Renal pelvis (tissue), 4 donors: ENCODE results near the gene CNDP2. TPM values are rescaled to one million over a fixed set of nuclear protein-coding genes. Genes with fewer than 3 reads are reported as not detected.
"Not testable (repeated sequence)": the region's sequence is repeated elsewhere in the genome, so short reads cannot be mapped to it uniquely, and the experiment has no call there.

Experiments
- DNase-seq: peaks from one replicate; pipeline ENCODE4 v3.0.0-alpha.2; 2013
- polyA plus RNA-seq, 3 donors: library from polyadenylated mRNA; unstranded; fragments of 120-200 nt; gene quantifications; one replicate each; pipeline ENCODE4 v1.2.1, GENCODE V29; 2013; ENCODE audit not compliant: insufficient read length in 3 of 3

Gene CNDP2
- polyA plus RNA-seq, 3 donors = 268 to 356 (median 338) TPM

DNA sequence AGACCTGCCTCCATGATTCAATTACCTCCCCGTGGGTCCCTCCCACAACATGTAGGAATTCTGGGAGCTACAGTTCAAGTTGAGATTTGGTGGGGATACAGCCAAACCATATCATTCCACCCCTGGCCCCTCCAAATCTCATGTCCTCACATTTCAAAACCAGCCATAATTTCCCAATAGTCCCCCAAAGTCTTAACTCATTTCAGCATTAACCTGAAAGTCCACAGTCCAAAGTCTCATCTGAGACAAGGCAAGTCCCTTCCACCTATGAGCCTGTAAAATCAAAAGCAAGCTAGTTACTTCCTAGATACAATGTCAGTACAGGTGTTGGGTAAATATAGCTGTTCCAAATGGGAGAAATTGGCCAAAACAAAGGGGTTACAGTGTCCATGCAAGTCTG lies 69.0 kb downstream of the CNDP2 start:
- DNase-seq = not testable (repeated sequence)

DNA sequence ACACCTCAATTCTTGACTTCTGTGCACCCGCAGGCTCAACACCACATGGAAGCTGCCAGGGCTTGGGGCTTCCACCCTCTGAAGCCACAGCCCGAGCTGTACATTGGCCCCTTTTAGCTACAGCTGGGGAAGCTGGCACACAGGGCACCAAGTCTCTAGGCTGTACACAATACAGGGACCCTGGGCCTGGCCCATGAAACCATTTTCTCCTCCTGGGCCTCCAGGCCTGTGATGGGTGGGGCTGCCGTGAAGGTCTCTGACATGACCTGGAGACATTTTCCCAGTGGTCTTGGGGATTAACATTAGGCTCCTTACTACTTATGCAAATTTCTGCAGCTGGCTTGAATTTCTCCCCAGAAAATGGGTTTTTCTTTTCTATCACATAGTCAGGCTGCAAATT lies 69.8 kb downstream of the CNDP2 start:
- DNase-seq = not testable (repeated sequence)

DNA sequence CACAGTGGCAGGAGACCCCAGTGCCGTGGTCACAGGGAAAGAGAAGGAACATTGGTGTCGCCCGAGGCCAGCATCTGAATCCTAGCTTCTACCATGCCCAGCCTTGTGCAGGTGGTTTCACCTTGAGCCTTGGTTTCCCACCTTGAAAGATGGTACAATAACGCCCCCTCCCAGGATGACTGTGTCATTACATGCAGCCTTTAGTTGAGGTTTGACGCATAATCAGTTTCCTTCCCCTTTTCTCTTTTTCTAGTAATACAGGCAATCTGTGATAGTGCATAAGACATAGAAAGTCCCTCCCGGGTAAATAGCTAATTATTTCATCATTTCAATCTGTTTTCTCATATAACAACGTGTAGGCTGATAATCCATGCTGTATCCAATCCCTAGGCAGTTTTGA lies 71.7 kb downstream of the CNDP2 start:
- DNase-seq = no peak

DNA sequence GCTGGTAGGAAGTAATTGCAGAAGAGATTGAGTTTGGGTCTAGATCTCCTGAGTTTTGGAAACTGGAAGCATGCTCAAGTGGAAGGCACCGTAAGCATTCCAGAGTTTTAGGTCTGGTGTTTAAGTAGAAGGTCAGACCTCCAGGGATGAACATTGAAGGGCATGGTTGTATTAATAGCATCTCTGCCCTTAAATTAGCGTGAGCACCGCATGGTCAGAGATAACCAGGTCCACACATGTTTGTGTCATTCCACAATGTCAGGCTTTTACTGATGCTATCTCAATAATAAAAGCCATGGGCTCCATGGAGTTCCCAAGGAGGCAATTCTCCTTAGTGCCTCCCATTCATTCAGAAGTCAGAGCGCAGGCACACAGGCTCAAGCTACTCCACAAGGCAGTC lies 73.2 kb downstream of the CNDP2 start:
- DNase-seq = no peak

DNA sequence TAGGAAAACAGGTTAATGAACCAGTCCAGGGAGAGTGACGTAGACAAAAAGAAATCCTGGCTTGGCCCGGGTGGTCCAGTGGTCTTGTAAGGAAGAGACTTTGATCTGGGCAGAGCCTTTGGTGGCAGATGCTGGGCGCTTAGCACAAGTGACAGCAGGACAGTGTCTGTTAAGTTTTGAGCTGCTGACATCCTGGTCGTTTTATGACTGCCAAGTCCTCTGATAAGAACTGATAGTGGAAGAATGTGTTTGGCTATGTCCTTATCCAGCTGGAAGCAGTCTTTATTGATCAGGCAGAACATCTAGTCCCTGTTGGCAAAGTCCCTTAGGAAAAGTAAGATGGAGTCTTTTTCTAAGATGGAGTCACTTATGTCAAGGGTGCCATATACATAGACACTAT lies 74.1 kb downstream of the CNDP2 start:
- no peak for DNase-seq

DNA sequence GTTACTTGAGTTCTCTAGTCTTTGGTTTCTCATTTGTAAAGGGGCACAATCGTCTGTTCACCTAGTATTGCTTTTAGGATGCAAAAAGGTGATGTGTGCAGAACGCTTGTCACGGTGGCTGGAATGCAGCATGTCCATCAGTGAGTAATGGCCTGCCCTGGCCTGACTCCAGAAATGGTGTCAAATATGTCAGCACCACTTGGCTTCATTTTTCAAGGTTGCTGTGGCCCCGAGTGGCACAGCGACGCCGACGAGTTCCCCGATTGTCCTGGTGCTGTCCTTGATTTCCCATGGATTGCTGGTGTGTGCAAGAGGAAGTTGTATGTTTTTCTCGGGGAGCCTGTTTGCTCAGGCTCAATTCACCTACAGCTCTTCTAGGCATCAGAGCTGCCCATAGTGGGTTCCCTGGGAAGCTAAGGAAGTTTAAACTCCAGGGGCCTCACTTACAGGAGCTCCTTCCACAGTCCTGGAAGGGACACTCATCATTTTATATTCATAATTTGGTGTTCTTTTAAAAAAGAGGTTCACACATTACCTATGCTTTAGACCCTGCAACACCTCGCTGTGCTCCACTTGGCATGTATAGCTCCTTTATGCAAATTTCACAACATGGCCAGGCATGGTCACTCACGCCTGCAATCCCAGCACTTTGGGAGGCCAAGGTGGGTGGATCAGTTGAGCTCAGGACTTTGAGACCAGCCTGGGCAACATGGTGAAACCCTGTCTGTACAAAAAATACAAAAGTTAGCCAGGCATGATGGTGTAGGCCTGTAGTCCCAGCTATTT lies 75.9 kb downstream of the CNDP2 start:
- DNase-seq = no peak

DNA sequence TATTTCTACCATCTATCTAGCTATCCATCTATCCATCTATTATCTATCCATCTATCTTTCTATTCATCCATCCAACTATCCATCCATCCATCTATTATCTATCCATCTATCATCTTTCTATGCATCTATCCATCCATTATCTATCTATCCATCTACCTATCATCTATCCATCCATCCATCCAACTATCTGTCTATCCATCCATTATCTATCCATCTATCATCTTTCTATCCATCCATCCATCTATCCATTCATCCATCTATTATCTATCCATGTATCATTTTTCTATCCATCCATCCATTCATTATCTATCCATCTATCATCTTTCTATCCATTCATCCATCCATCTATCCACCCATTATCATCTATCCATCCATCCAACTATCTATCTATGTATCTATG lies 76.9 kb downstream of the CNDP2 start:
- no peak for DNase-seq

Other genes starting within 250 kb of the CNDP2 start
- gene CYB5A, start 204.4 kb upstream of the CNDP2 start, polyA plus RNA-seq = 100 to 1,000 TPM; 280 to 335 (median 290) TPM
- under 1 TPM; 0.20 to 0.64 (median 0.45) TPM for gene C18orf63, start 180.5 kb upstream of the CNDP2 start, polyA plus RNA-seq
- gene DIPK1C, start 39.1 kb upstream of the CNDP2 start, polyA plus RNA-seq = under 1 TPM; 0.10 to 0.44 (median 0.17) TPM
- 1 to 10 TPM in 2 of 3 donors, under 1 TPM in 1; 0.78 to 2.6 (median 2.0) TPM for gene CNDP1, start 38.1 kb downstream of the CNDP2 start, polyA plus RNA-seq
- gene ZNF407, start 101.5 kb downstream of the CNDP2 start, polyA plus RNA-seq = 10 to 100 TPM in 2 of 3 donors, 1 to 10 TPM in 1; 9.1 to 10.6 (median 10.5) TPM